ENCODE results near the gene PLEKHA8. TPM values are rescaled to one million over a fixed set of nuclear protein-coding genes. Genes with fewer than 3 reads are reported as not detected.
"Not testable (repeated sequence)": the region's sequence is repeated elsewhere in the genome, so short reads cannot be mapped to it uniquely, and the experiment has no call there.

The PLEKHA8 gene
- total RNA-seq, 1 donor from 2014 or later = 5.7 TPM

DNA sequence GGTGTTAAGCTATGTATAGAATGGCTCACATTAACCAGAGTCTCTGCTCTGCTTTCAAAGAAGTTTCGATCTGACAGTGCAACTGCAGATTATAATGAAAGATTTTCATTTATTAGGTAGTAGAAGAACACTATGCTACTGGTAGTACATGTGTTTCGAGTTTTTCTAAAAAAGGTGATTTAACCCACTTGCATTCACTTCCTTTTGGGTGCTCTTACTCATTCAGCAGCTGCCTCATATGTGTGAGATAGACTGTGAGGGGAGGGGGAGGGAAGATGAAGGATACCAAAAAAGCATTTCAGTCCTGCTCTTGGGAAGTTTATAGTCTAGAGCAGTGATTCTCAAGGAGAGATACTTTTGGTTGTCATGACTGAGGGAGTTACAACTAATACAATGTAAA, 20.4 kb downstream of the PLEKHA8 start:
- intact Hi-C loops (cut with DNase I) = no loop called here
- no peak for DNase-seq (ENCODE audit: low spot score)

DNA sequence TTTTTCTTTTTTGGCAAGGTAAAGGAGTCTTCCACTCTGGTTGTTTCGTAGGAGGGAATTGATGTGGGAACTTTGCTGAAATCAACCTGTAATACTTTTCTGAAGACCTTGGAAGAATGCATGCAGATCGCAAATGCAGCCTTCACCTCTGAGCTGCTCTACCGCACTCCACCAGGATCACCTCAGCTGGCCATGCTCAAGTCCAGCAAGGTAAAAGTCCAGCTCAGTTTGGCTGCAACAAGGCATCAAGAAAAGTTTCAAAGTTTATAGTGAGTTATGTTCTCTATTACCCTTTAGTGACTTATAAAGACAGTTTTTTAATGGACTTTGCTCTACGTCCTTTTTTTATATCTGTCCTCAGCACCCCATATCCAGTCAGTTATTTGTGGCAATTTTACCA, 21.0 kb downstream of the PLEKHA8 start:
- intact Hi-C loops (cut with DNase I) = no loop called here
- no peak for DNase-seq (ENCODE audit: low spot score)

DNA sequence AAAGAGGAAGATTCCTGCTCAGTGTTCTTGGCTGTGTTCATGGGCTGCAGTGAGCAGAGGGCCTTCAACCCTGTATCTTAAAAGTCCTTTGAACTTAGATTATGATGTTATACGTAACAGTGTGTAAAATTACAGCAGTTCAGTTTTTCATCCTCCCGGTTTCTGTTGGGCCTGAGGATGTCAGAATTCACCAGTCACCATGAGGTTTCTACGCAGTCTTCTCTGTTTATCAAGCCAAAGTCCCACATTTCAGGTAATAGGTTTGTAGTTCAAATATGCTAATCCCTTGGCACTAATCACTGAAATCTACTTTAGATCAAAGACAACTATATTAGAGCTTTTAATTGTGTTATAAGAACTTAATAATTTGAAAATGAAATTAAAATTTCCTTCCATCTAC, 24.9 kb downstream of the PLEKHA8 start:
- DNase-seq (ENCODE audit: low spot score) = no peak
- intact Hi-C loops (cut with DNase I) = no loop called here

DNA sequence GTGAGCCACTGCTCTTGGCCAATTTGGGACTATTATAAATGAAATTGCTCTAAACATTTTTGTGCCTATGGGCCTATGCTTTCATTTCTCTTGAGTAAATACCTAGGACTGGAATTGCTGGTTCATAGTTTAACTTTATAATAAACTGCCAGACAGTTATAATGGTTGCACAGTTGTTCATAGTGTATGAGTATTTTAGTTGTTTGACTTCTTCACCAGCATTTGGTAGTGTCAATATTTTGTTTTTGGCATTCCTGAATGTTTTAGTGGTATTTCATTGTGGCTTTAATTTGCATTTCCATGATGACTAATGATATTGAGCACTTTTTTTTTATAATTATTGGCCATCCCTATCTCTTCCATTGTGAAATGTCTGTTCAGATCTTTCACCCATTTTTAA, 29.5 kb downstream of the PLEKHA8 start:
- no peak for DNase-seq (ENCODE audit: low spot score)
- intact Hi-C loops (cut with DNase I) = no loop called here

DNA sequence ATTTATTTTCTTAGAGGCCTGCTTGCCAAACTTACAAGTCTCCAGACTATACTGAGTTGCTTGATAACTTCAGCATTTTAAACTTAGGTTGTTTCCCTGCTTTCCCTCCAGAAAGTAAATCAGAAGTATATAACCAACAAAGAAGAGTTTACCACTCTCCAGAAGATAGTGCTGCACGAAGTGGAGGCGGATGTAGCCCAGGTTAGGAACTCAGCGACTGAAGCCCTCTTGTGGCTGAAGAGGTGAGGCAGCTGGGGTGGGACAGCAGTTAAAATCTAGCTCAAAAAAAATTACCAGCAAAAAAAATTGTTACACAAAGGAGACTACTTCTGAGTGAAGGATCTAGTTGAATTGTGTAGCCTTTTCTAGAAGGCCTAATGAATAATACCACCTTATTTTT, 33.6 kb downstream of the PLEKHA8 start:
- intact Hi-C loops (cut with DNase I) = loop anchor here (10.0 kb wide), 1 partner anchor 107 kb away; no protein-coding TSS in a partner anchor
- DNase-seq (ENCODE audit: low spot score) = not testable (repeated sequence)

DNA sequence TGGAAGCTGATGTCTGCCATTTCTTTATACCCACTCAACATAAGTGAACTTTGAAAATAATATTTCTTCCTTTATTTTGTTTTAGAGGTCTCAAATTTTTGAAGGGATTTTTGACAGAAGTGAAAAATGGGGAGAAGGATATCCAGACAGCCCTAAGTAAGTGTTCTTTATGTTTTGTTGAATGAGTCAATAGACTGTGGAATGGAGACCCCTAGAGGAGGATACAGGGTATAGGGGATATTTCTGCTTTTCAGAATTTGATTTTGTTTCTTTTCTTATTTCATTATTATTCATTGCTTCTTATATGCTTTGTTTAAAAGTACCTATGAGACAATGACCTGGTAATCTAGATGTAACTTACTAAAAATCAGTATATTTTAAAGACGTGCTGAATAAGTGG, 34.4 kb downstream of the PLEKHA8 start:
- intact Hi-C loops (cut with DNase I) = loop anchor here (10.0 kb wide), 1 partner anchor 108 kb away; no protein-coding TSS in a partner anchor
- no peak for DNase-seq (ENCODE audit: low spot score)

DNA sequence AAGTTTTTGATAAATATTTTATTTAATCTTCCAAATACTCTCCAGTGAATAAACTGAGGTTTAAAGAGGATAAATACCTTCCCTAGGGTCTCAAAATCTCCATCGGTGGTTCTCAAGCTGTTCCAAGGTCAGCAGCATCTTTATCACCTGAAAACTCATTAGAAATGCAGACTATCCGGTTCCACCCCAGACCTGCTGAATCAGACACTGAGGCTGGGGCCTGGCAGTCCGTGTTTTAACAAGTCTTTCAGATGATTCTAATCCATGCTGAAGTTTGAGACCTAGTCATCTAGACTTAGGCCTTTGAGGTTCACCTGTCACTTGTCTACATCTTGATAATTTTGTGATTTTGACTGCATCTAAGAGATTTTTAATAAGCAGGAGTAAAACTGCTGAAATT, 37.5 kb downstream of the PLEKHA8 start:
- no peak for DNase-seq (ENCODE audit: low spot score)
- intact Hi-C loops (cut with DNase I) = loop anchor here (10.0 kb wide), 1 partner anchor 111 kb away; no protein-coding TSS in a partner anchor

DNA sequence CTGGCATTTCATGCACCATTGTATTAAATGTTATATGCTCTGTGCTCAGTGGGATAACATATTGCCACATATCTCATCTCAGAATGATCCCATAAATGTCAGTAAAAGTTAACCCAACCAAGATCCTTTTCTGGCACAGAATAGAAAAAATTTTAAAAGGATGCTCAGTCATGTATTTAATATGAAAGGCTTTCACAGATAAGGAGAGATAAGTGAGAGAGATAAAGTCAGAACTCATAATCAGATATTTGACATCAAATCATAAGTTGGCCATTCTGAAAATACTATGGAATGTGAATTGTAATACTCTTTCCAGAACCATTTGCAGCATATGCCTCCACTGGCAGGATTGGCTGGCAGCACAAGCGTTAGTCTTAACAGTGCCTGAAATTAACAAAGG, 38.5 kb downstream of the PLEKHA8 start:
- intact Hi-C loops (cut with DNase I) = loop anchor here (10.0 kb wide), 1 partner anchor 112 kb away; no protein-coding TSS in a partner anchor
- DNase-seq (ENCODE audit: low spot score) = no peak

DNA sequence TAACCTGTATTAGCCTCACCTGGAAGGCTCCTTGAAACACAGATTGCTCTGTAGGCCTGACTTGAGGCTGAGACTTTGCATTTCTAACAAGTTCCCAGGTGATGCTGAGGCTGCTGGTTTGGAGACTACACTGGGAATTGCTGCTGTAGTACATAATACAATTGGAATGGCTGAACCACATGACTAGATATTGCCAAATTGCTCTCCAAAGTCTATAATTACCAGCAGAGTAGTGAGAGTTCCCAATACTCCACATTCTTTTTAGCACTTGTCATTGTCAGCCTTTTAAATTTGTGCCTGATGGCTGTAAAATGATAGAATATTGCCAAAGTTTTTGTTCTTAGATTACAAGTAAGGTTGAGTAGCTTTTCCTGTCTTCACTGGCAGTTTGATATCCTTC, 39.9 kb downstream of the PLEKHA8 start:
- intact Hi-C loops (cut with DNase I) = loop anchor here (10.0 kb wide), 1 partner anchor 113 kb away; no protein-coding TSS in a partner anchor

DNA sequence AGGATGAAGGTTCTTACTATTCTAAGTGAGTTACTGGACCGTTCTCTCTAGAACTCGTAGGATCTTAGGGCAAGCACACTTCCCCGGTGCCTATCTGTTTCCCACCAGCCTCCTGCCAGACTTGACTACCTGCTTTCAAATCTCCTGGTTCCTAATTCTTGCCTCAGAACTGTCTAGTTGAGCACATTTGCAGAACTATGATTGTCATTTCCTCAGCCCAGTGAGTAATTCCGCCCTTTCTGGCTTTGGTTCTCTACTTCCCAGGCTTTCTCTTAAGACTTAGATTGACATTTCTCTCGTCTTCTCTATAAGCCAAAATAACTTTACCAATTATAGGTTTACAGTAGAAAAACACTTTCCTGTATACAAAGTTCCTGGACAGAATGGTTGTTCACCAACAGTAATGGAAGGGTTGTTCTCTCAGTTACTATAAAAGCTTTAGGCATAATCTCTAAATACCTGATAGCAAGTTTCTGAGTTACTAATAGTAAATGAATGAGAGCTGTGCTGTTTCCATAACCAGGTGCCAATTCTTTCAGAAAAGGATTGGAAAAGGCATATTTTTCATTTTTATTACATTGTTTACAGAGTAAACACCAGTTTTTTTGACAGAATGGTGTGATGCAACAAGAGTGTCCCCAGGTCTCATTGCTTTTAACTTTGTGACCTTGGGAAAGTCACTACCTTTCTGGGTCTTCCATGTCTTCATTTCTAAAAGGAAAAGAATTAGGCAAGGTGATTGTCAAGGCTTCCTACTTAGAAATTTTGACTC, 41.1 kb downstream of the PLEKHA8 start:
- no peak for DNase-seq (ENCODE audit: low spot score)
- intact Hi-C loops (cut with DNase I) = loop anchor here (10.0 kb wide), 1 partner anchor 114 kb away; no protein-coding TSS in a partner anchor

More for the DNA sequence above, 39.9 kb downstream of the PLEKHA8 start:
- no peak for DNase-seq (ENCODE audit: low spot score)

DNA sequence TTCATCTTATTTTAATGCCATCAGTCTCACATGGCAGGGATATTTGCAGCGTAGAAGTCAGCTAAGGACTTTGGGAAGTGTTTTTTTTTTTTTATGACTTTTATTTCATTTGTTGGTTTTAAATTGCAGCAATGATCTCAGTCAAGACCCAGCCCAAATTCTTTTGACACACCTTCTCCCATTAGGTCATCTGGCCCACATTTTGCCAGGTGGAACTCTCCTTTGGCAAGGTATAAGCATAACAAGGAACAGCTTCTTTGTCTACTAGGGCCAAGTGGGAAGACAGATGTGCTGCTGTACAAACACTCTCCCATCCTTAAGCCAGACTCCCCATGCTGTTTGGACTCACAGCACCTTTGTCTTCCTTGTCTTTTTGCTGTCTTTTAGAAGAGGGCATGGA, 41.8 kb downstream of the PLEKHA8 start:
- intact Hi-C loops (cut with DNase I) = loop anchor here (10.0 kb wide), 1 partner anchor 315 kb away; no protein-coding TSS in a partner anchor
- no peak for DNase-seq (ENCODE audit: low spot score)

DNA sequence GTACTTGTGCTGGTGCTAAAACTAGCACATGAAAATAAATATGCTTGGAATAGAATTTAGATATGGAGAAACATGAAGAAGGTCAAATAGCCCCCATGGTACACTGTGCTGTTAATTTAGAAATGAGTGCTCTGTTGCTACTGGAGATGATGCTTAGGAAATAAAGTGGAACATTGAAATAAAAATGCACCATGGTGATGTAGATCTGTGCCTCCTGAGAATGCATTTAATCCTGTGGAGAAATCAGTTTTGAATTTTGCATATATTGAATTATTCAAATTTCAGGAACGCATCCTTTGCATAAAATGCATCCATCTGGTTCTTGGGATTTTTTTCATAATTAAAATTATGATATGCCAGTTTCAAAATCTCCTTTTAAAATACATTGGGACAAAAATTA, 44.5 kb downstream of the PLEKHA8 start:
- intact Hi-C loops (cut with DNase I) = loop anchor here (10.0 kb wide), 1 partner anchor 318 kb away; no protein-coding TSS in a partner anchor
- DNase-seq (ENCODE audit: low spot score) = no peak

DNA sequence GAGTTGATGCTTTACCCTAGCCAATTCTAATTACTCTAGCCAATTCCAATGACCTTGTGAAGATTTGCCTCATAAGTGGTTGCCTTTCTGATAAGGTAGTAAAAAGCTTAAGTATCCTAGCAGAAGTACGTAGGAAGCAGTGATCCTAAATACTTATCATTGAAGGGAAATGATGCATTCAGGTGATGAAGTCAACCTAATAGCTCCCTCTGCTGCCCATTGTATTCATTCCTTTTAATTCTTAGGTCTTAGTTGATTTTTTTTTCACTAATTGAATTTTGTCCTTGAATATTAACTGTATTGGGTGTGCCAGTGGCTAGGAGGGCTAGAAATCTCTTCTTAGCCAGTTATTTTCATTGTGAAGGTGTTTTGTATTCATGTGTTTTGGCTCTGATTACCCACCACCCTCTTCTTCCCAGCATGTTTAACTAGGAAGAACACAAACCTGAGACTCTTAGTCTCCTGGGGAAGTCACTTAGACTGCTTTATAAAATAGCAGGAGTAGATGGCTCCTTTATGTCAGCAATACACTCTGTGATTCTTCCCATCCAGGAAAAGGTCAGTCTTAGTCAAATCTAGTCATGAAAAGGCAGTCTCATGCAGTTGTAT, 46.3 kb downstream of the PLEKHA8 start:
- intact Hi-C loops (cut with DNase I) = loop anchor here (10.0 kb wide), 1 partner anchor 320 kb away; no protein-coding TSS in a partner anchor
- DNase-seq (ENCODE audit: low spot score) = no peak

DNA sequence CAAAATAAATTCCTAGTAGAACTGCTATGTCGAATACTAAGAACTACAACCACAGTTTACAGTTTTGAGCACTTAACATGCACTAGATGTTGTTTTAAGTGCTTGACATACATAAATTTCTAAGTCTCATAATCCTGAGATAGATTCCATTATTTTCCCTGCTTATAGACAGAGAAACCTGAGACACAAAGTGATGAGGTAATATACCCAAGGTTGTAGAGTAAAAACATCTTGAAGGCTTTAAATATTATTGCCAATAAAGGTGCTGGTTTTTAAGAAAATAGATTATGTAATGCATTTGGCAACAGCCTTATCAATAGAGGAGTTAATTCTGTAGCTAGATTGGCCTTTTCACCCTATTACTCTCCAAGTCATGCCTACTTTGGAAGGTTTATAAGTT, 48.2 kb downstream of the PLEKHA8 start:
- intact Hi-C loops (cut with DNase I) = loop anchor here (10.0 kb wide), 1 partner anchor 322 kb away; no protein-coding TSS in a partner anchor
- DNase-seq (ENCODE audit: low spot score) = no peak

DNA sequence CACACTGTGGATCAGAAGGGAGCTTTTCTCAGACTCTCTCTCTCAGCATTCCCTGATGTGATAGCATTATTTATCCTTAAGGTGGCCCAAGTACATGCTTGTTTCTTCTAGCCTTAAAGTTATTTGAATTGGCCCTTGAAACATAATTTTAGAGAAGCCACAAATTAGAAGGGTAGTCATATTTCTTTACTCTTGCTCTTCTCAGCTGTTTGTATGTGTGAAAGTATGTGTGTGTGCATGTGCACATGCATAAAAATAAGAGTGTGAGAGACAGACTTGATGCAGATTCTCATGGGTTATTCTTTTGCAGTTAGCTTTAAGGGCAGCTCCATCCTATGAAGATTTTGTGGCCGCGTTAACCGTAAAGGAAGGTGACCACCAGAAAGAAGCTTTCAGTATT, 50.1 kb downstream of the PLEKHA8 start:
- intact Hi-C loops (cut with DNase I) = loop anchor here (10.0 kb wide), 1 partner anchor 323 kb away; no protein-coding TSS in a partner anchor
- no peak for DNase-seq (ENCODE audit: low spot score)

DNA sequence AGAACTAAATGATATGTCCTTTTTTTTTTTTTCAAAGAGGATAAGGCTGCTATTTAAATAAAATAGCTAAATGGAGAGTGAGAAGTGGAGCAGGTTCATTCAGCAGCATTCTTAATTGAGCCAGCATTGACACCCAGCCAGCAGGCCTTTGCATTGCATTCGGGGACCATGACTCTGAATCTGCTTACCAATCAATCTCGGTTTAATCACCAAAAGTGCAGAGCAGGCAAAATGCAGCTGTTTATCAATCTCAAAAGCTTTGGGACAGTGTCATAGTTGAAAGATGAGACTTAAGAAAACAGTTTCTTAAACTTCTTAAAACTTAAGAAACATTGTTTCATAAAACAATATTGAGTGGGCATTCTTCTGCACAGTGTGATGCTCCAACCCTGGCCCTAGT, 51.7 kb downstream of the PLEKHA8 start:
- intact Hi-C loops (cut with DNase I) = loop anchor here (10.0 kb wide), 1 partner anchor 325 kb away; no protein-coding TSS in a partner anchor
- DNase-seq (ENCODE audit: low spot score) = no peak

DNA sequence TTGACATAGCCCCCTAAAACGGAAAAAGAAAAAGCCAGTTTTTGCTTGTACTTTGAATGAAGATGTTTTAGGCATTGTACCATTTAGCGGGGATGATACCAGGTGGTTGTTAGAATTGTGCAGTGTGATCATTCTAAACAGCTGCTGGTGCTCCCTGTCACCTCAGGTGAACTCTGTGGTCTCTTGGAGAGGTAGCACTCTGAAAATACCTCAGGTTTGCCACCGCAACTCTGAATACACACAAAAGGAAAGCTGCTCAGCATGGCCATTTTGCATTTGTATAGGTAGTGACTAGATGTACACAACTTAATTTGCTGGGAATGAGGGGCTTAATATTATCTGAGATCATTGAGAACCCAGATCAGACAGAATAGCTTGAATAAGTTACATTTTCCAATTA, 52.6 kb downstream of the PLEKHA8 start:
- intact Hi-C loops (cut with DNase I) = no loop called here

DNA sequence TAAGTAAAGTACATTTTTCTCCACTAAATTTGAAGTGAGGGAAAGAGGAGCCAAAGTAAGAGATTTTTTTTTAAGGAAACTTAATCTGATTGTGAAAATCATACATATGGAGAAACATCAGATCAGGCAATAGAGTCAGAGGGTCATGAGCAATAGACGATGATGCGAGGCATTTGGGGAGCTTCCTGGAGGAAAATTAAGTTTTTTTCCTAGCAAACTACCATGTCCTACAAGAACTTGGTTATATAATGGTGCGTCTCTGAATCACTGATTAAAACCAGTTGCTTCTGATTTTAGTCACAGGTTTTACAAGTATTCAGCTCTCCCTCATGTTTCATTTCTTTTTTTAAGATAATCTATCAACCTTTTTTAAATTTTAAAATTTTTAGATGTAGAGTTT, 54.5 kb downstream of the PLEKHA8 start:
- intact Hi-C loops (cut with DNase I) = no loop called here
- DNase-seq (ENCODE audit: low spot score) = no peak

More for the DNA sequence above, 52.6 kb downstream of the PLEKHA8 start:
- no peak for DNase-seq (ENCODE audit: low spot score)

DNA sequence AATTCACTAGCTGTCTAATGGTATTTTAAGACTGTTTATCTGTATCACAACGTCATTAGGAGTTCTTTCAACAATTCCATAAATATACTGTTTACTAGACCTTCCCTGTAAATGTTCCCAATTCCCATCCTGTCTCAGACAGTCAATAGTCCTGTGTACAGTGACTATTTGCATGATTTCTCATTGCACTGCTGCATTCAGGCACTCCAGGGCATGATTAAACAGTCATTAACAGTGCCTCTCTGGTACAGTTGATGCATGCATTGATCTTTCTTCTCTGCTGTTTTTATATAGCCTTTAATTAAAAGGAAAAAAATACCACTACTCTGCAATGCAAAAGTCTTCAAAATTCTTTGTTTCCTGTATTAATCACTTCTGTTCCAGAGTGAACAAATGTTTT, 55.1 kb downstream of the PLEKHA8 start:
- DNase-seq (ENCODE audit: low spot score) = no peak
- intact Hi-C loops (cut with DNase I) = no loop called here

DNA sequence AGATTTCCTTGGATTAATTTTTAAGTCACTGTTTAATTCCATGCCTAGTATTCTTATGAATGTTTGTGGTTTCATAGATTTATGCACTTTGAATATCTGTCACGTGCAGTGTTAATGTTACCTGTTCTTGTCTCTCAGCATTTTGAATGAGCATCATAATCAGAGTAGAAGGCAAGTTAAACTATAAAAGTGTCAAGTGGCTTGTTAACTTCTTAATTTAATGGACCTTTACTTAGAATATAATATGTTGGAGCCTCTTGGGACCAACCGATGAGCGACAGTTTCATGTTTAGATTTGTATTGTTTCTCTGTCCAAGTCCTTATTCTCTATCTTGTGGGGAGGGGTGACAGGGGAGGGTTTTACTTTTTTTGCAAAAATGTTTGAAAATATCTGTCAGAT, 56.0 kb downstream of the PLEKHA8 start:
- intact Hi-C loops (cut with DNase I) = no loop called here
- no peak for DNase-seq (ENCODE audit: low spot score)

DNA sequence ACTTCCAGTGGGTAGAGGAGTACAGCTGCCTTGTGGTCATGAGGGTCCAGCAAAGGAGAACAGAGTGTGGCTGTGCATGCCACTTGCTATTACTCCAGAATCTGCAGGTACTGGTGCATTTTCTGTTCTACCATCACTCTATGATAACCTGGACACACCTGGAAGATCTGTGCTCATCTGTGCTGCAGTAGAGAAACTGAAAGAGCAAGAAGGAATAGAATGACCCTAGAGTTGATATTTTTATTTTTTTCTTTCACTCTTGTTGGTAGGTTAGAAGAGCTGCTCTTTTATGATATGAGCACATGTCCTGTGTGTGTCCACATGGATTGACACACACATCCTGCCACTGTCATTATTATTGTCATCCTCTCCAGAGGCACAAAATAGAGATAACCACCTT, 58.3 kb downstream of the PLEKHA8 start:
- intact Hi-C loops (cut with DNase I) = no loop called here
- DNase-seq (ENCODE audit: low spot score) = no peak

Measured in cardiac septum (tissue), 1 donor.